GM12892 (cell line): Measurements from ENCODE around the gene GJA5.

Experiments
- POLR2A ChIP-seq: IDR thresholded peaks from 2 replicates; pipeline ENCODE4 v1.6.1; 2011; ENCODE audit warnings: low read depth, low read length, control low read depth
- POLR2AphosphoS5 ChIP-seq: IDR thresholded peaks from 2 replicates; pipeline ENCODE4 v1.6.1; 2011; ENCODE audit warnings: low read depth, low read length, control low read depth
- TAF1 ChIP-seq: IDR thresholded peaks from 2 replicates; pipeline ENCODE4 v1.6.1; 2011; ENCODE audit warnings: low read depth, mild to moderate bottlenecking, control low read depth, low read length, borderline replicate concordance

DNA sequence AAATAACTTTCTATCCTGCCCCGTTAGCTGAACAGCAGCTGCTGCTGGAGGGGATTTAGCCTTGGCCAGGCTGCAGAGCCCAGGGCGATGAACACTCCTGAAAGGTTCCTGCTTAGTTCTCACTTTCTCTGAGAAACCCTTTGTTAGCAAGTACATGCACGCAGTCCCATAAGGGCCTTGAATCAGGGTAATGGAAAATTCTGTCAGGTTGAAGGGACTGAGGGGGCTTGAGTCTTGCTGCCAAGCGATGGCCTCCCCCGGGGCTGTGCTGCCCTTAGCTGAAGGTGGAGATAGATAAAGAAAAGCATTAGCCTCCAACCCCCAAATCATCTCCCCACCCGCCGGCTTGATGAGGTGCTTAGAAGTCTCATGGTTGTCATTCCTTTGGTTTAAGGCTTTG, 7.9 kb downstream of the GJA5 start:
- TF ChIP-seq TAF1 (no peak), POLR2A (no peak), POLR2AphosphoS5 (no peak)
